ENCODE results near the gene SALL2. TPM values are rescaled to one million over a fixed set of nuclear protein-coding genes. Genes with fewer than 3 reads are reported as not detected.
A peak's percentile ranks its signal among the peaks of the same experiment; 100 is the strongest.

Gene SALL2
- total and polyA plus RNA-seq, 10 of the 15 experiments (the other 5 are each of a cell fraction or from before 2014, with no cell fraction given): 1.6 to 6.2 (median 2.1) TPM

- Histone ChIP-seq H3K9ac (ENCODE audit: control insufficient read depth, insufficient read depth, low read length) (no peak overlapping the region), H3K4me1 (ENCODE audit: control insufficient read depth, insufficient read depth, low read length) (peaks cover 10% of the 10 kb centered on the region), H2AFZ (ENCODE audit: control insufficient read depth, low read depth, low read length) (no peak overlapping the region), H3K79me2 (ENCODE audit: control insufficient read depth, insufficient read depth, low read length) (peaks cover 35% of the 10 kb centered on the region), H3K4me3 (no peak overlapping the region), H3K4me2 (ENCODE audit: control insufficient read depth, insufficient read depth) (no peak overlapping the region), H3K36me3 (ENCODE audit: control insufficient read depth in 2 of 2, insufficient read depth in 2 of 2, low read length in 1 of 2) (peaks cover 9 to 33% of the 10 kb centered on the region in 2 experiments), H4K20me1 (ENCODE audit: control insufficient read depth, insufficient read depth) (no peaks in the 10 kb centered on the region), H3K27ac (ENCODE audit: control insufficient read depth, insufficient read depth) (no peak overlapping the region), H3K27me3 (replicated peaks in 1 of 2; ENCODE audit: control insufficient read depth in 2 of 2, insufficient read depth in 2 of 2, low read length in 1 of 2) (no peaks in the 10 kb centered on the region), H3K9me3 (replicated peaks; ENCODE audit: control insufficient read depth, insufficient read depth, low read length) (no peaks in the 10 kb centered on the region)
- ChIA-PET POLR2A (no interaction called here), RAD21 (ENCODE audit: unreplicated experiment) (no interaction called here), CTCF (interaction anchor here (1.3 to 7.8 kb wide), 2 partner anchors 26 to 54 kb away, joined by 3 to 207 read pairs; no protein-coding TSS in a partner anchor), SMC1A (ENCODE audit: uncharacterized antibody, unreplicated experiment) (interaction anchor here (1.1 to 2.9 kb wide), 4 partner anchors 9 to 56 kb away, joined by 3 to 9 read pairs (median 4); partner anchors contain the start of gene METTL3)
- 91% methylated on average over 4 of the region's 4 CpGs for WGBS (ENCODE audit: insufficient coverage, insufficient replicate concordance, low lambda C conversion rate, missing lambda C conversion rate)
- in situ Hi-C loops (cut with MboI): loop anchor here (5.0 kb wide), 1 partner anchor 54 kb away; no protein-coding TSS in a partner anchor
- TF ChIP-seq IRF4 (IDR thresholded peaks at IDR 0.05; ENCODE audit: low read depth, low read length) (no peak), POLR2A (IDR thresholded peaks at IDR 0.05; ENCODE audit: low read depth, low read length) (0 out of 2 replicates have a peak, but pooled peaks have one; percentile 21), LARP7 (IDR thresholded peaks at IDR 0.05) (no peak), BMI1 (IDR thresholded peaks at IDR 0.05; ENCODE audit: borderline replicate concordance) (no peak)
- intact Hi-C loops (cut with micrococcal nuclease; ENCODE audit: unreplicated experiment): no loop called here
- BruUV-seq (replicated peaks): no TSS peak
- no peak for DNase-seq (ENCODE audit: low read depth, low spot score)
- no peak for FAIRE-seq
- ATAC-seq: no peak
Measured at GRCh38 chr14:21503376-21503775, 22.8 kb downstream of the SALL2 start.

- peaks cover 22% of the 10 kb centered on the region for H3K79me2 ChIP-seq (ENCODE audit: control insufficient read depth, insufficient read depth, low read length)
- ChIA-PET POLR2A (interaction anchor here (0.6 to 1.9 kb wide), 3 partner anchors 9 to 10 kb away, joined by 3 to 6 read pairs (median 3); partner anchors contain the start of gene METTL3), RAD21 (ENCODE audit: unreplicated experiment) (interaction anchor here (1.2 to 6.1 kb wide), 3 partner anchors 10 to 57 kb away, joined by 5 to 141 read pairs (median 7); partner anchors contain the start of genes METTL3 and SALL2), CTCF (interaction anchor here (1.0 to 7.8 kb wide), 5 partner anchors 9 to 56 kb away, joined by 4 to 207 read pairs (median 5); partner anchors contain the start of genes METTL3 and SALL2), SMC1A (ENCODE audit: uncharacterized antibody, unreplicated experiment) (interaction anchor here (1.0 to 2.9 kb wide), 4 partner anchors 11 to 55 kb away, joined by 3 to 9 read pairs (median 6); partner anchors contain the start of genes METTL3, RAB2B and TOX4)
- DNase-seq (ENCODE audit: low read depth, low spot score) (no peak), ATAC-seq (no peak), FAIRE-seq (no peak)
- peaks cover 11 to 38% of the 10 kb centered on the region in 2 experiments for H3K36me3 ChIP-seq (ENCODE audit: control insufficient read depth in 2 of 2, insufficient read depth in 2 of 2, low read length in 1 of 2)
- no peak overlapping the region for H3K4me3 ChIP-seq
- H2AFZ ChIP-seq (ENCODE audit: control insufficient read depth, low read depth, low read length): no peak overlapping the region
- peaks cover 10% of the 10 kb centered on the region for H3K4me1 ChIP-seq (ENCODE audit: control insufficient read depth, insufficient read depth, low read length)
- no peaks in the 10 kb centered on the region for H3K27me3 ChIP-seq (replicated peaks in 1 of 2; ENCODE audit: control insufficient read depth in 2 of 2, insufficient read depth in 2 of 2, low read length in 1 of 2)
- H3K9ac ChIP-seq (ENCODE audit: control insufficient read depth, insufficient read depth, low read length): no peak overlapping the region
- no peaks in the 10 kb centered on the region for H3K9me3 ChIP-seq (replicated peaks; ENCODE audit: control insufficient read depth, insufficient read depth, low read length)
- intact Hi-C loops (cut with micrococcal nuclease; ENCODE audit: unreplicated experiment) (no loop called here), in situ Hi-C loops (cut with MboI) (loop anchor here (5.0 kb wide), 1 partner anchor 56 kb away; no protein-coding TSS in a partner anchor)
- 98% methylated on average over 5 of the region's 5 CpGs for WGBS (ENCODE audit: insufficient coverage, insufficient replicate concordance, low lambda C conversion rate, missing lambda C conversion rate)
- no peak overlapping the region for H3K27ac ChIP-seq (ENCODE audit: control insufficient read depth, insufficient read depth)
- no peaks in the 10 kb centered on the region for H4K20me1 ChIP-seq (ENCODE audit: control insufficient read depth, insufficient read depth)
- no peak overlapping the region for H3K4me2 ChIP-seq (ENCODE audit: control insufficient read depth, insufficient read depth)
- no TSS peak for BruUV-seq (replicated peaks)
- TF ChIP-seq SMAD1 (IDR thresholded peaks at IDR 0.05; ENCODE audit: low read depth, partially characterized antibody) (no peak), SUPT20H (IDR thresholded peaks at IDR 0.05; ENCODE audit: borderline replicate concordance, control insufficient read depth, low read depth, low read length) (no peak)
- TF ChIP-seq, protein P1, sequence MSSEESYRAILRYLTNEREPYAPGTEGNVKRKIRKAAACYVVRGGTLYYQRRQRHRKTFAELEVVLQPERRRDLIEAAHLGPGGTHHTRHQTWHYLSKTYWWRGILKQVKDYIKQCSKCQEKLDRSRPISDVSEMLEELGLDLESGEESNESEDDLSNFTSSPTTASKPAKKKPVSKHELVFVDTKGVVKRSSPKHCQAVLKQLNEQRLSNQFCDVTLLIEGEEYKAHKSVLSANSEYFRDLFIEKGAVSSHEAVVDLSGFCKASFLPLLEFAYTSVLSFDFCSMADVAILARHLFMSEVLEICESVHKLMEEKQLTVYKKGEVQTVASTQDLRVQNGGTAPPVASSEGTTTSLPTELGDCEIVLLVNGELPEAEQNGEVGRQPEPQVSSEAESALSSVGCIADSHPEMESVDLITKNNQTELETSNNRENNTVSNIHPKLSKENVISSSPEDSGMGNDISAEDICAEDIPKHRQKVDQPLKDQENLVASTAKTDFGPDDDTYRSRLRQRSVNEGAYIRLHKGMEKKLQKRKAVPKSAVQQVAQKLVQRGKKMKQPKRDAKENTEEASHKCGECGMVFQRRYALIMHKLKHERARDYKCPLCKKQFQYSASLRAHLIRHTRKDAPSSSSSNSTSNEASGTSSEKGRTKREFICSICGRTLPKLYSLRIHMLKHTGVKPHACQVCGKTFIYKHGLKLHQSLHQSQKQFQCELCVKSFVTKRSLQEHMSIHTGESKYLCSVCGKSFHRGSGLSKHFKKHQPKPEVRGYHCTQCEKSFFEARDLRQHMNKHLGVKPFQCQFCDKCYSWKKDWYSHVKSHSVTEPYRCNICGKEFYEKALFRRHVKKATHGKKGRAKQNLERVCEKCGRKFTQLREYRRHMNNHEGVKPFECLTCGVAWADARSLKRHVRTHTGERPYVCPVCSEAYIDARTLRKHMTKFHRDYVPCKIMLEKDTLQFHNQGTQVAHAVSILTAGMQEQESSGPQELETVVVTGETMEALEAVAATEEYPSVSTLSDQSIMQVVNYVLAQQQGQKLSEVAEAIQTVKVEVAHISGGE (CRISPR knock-in tag; IDR thresholded peaks at IDR 0.05): no peak
- TF ChIP-seq, protein P2, sequence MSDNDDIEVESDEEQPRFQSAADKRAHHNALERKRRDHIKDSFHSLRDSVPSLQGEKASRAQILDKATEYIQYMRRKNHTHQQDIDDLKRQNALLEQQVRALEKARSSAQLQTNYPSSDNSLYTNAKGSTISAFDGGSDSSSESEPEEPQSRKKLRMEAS (IDR thresholded peaks at IDR 0.05; ENCODE audit: low read depth, low read length): no peak
Measured at GRCh38 chr14:21501568-21501967, 24.6 kb downstream of the SALL2 start.

Data from GM12878 (cell line).